HG03060 (cell line): ENCODE results near the gene C1orf21.
"Not testable (repeated sequence)": the region's sequence is repeated elsewhere in the genome, so short reads cannot be mapped to it uniquely, and the experiment has no call there.

Experiments used
- ATAC-seq: cut with Tn5 transposase; IDR thresholded peaks from one replicate; pipeline ENCODE4 v1.9.1; 2021; ENCODE audit warnings: low read depth, moderate number of reproducible peaks; ENCODE audit not compliant: unreplicated experiment

C1orf21 gene

GRCh38 chr1:184582411-184582810 lies 195.6 kb downstream of the C1orf21 start:
- ATAC-seq, result no peak

GRCh38 chr1:184583849-184584248 lies 197.0 kb downstream of the C1orf21 start:
- no peak for ATAC-seq

- ATAC-seq, result no peak
These were observed 201.9 kb downstream of the C1orf21 start for GRCh38 chr1:184588701-184589100.

- ATAC-seq, result no peak
These were observed 203.4 kb downstream of the C1orf21 start for GRCh38 chr1:184590163-184590750.

- no peak for ATAC-seq
These were observed 206.8 kb downstream of the C1orf21 start for GRCh38 chr1:184593597-184593996.

- no peak for ATAC-seq
These were observed 208.8 kb downstream of the C1orf21 start for GRCh38 chr1:184595596-184595995.

- ATAC-seq, result no peak
These were observed 210.3 kb downstream of the C1orf21 start for GRCh38 chr1:184596950-184597645.

GRCh38 chr1:184597650-184598357 lies 211.0 kb downstream of the C1orf21 start:
- ATAC-seq, result no peak

GRCh38 chr1:184598403-184599193 lies 211.8 kb downstream of the C1orf21 start:
- no peak for ATAC-seq

GRCh38 chr1:184604152-184604900 lies 217.5 kb downstream of the C1orf21 start:
- ATAC-seq, result no peak

GRCh38 chr1:184605941-184606340 lies 219.1 kb downstream of the C1orf21 start:
- ATAC-seq, result no peak

- no peak for ATAC-seq
These were observed 220.0 kb downstream of the C1orf21 start for GRCh38 chr1:184606786-184607185.

GRCh38 chr1:184608581-184608980 lies 221.8 kb downstream of the C1orf21 start:
- no peak for ATAC-seq

GRCh38 chr1:184608990-184609389 lies 222.2 kb downstream of the C1orf21 start:
- ATAC-seq, result no peak

- no peak for ATAC-seq
These were observed 224.2 kb downstream of the C1orf21 start for GRCh38 chr1:184610876-184611595.

- not testable (repeated sequence) for ATAC-seq
These were observed 225.4 kb downstream of the C1orf21 start for GRCh38 chr1:184612229-184612628.

- no peak for ATAC-seq
These were observed 227.8 kb downstream of the C1orf21 start for GRCh38 chr1:184614667-184615066.

- no peak for ATAC-seq
These were observed 228.5 kb downstream of the C1orf21 start for GRCh38 chr1:184615301-184615700.

GRCh38 chr1:184616504-184616903 lies 229.7 kb downstream of the C1orf21 start:
- ATAC-seq, result no peak
